ENCODE results near the gene BAIAP2.

Gene BAIAP2

DNA sequence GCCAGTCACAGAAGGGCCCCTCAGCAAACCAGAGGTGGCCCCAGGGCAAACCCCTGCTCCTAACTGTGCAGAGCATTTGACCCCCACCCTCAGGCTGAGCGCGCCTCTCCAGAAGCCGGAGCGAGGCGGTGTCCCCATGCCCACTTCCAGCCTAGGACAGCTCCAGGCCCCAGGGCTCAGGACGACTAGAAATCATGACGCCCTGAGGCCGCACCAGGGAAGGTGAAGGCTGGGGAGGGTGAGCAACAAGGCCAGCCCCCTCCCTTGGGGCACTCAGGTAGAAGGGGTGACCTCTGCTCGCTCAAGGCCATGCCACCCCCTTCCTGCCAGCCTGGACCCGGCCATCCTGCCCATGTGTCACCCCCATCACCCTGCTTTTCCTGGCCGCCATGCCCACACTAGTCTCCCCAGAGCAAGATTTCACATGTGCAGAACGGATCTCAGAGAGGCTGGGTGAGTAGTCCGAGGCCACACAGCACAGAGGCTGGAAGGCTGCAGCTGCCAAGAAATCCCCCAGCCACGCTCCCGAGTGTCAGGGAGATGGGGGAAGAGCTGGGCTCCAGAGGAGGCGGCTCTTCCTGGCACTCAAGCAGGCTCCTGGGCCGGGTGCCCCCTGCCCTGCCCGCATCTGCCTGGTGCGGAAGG lies 128.2 kb downstream of the BAIAP2 start:
- no peak for DNase-seq

DNA sequence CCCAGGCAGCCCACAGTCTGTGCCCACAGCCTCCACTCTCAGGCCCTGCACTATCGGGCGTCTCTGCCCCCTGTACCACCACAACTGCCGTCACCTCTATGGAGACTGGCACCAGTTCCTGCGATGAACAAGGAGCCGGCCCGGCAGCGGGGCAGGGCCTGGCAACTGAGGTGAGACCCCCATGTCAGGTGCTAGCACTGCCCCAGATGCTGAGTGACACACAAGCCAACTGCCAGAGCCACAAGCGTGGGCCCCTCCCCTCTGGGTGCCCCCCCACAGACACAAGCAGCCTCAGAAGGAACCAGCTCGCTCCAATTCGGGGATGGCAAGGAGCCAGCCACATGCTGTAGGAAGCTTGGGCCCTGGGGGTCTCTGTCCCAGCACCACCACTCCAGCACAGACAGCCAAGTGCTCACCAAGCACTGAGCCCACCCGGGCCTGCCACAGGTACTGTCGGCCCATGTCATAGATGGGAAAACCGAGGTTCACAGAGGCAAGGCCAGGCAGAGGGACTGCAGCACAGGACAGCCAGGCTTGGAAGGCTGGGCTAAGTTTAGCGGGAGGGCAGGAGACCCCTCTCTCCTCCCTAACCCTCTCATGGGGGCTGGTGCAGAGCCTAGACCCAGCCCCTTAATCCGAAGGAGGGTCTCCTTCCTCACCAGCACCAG lies 128.9 kb downstream of the BAIAP2 start:
- DNase-seq = no peak

DNA sequence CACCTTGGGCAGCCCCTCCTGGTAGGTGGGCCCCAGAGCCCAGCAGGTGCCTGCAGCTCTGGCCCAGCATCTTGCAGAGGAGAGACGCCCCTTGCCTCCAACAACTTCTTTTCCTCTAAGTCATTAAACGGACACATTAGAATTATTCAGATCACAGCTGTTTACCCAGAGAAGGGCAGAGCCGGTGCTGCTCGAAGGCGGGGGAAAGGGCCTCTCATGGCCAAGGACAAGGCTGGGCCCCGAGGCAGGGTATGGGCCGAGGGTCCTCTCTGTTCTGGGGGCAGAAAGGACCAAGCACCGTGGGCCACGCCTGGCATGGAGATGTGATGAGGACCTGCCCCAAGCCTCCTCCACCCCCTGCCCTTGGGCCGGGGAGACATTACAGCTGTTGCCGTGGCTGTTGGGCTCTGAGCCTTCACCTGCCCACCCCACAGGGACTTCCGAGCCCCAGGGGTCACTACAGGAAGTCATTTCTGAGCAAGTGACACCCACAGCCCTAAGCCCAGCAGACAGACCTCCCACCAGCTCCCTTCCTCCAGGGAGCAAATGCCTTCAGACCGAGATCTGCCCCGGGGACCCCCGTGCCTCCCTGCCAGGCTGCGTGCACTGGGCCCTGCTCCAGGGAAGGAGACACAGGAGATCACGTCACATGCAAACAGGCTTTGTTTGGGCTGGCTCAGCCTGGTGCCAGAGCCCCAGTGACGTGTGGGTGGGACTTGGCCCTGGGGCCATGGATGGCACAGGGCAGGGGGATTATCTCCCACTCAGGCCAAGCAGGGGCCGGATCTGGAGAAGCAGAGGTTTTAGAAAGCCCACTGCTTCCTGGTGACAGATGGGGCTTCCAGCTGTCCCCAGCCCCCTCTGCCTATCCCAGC lies 129.7 kb downstream of the BAIAP2 start:
- DNase-seq = no peak

DNA sequence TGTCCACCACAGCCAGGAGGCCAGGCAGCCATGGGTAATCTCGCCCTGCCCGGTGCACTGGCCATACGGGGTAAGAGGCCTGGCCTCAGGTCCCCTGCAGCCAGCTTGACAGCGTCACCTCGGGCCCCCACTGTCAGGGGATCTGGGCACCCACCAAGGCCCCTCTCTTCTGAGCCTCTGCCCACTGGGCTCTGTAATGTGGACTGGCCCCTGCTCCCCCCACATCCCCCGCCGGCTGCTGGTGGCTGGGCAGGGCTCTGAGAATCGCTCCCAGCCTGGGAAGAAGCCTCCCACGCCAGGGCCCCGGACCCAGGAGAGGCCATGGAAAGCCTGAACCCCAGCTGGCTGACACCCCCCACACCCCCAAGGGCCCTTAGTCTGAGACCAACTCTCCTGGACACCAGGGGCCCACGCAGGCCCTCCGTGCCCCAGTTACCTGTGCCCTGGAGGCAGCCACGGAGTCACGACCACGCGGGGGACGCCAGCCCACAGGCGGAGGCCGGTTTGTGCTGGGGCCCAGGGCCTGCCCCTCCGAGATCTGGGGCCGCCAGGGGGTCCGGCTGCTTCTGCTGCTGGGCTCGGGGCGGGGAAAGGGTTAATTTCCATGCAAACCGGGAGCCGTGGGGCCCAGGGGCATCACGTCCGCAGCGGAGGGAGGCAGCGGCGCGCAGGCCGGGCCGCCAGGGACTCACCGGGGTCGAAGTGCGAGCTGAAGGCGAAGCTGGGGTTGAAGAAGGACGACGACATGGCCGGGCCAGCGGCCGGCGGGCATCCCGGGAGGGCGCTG lies 130.5 kb downstream of the BAIAP2 start, which contains the start of gene PVALEF:
PVALEF (plus strand) TSS at position 262 of the 787 bp plus-strand sequence. CDS start 15,720 bp downstream, outside the sequence.
- no peak for DNase-seq

DNA sequence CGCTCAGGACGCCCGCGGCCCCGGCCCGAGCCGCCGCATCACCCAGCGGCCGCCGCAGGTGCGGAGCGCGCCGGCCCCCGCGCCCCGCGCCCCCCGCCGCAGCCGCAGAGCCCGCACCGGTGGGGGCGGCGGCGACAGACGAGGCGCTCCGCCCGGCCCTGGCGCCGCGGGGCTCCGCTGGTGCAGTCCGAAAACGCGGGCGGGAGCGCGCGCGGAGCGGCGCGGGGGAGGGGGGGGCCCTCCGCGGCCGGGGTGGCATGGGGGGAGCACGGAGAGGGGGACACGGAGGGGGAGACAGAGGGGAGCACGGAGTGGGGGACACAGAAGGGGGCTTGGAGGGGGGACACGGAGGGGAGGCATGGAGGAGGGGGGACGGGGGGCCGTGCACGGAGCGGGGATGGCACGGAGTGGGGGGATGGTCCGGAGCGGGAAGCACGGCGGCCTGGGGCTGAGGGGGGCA lies 131.1 kb downstream of the BAIAP2 start, which contains the start of gene AATK:
AATK (minus strand) TSS at position 189 of the 460 bp plus-strand sequence. CDS start 229 bp downstream, outside the sequence.
- no peak for DNase-seq
